Karpas-422 (cell line): ENCODE results near the gene PLA2G12A. TPM values are rescaled to one million over a fixed set of nuclear protein-coding genes. Genes with fewer than 3 reads are reported as not detected.
"Not testable (repeated sequence)": the region's sequence is repeated elsewhere in the genome, so short reads cannot be mapped to it uniquely, and the experiment has no call there.

Source experiments
- DNase-seq: peaks from one replicate; pipeline ENCODE4 v3.0.0-alpha.2; 2015
- H2AFZ ChIP-seq: fragments of 200-600 bp; sonication (generic); 2 replicates; pipeline ENCODE4 v1.6.1; 2014; ENCODE audit warnings: antibody characterized with exemption, low read length, mixed read lengths
- H3K27ac ChIP-seq: fragments of 200-600 bp; sonication (generic); 2 replicates; pipeline ENCODE4 v1.5.1; 2014; ENCODE audit warnings: mild to moderate bottlenecking, low read length, moderate library complexity
- H3K27me3 ChIP-seq: fragments of 200-600 bp; sonication (generic); 2 replicates; pipeline ENCODE4 v1.6.1; 2014; ENCODE audit warnings: low read length, mixed read lengths
- H3K36me3 ChIP-seq: fragments of 200-600 bp; sonication (generic); 2 replicates; pipeline ENCODE4 v1.6.1; 2014; ENCODE audit warnings: low read length, mixed read lengths; ENCODE audit not compliant: insufficient read depth
- H3K4me1 ChIP-seq: fragments of 200-600 bp; sonication (generic); 2 replicates; pipeline ENCODE4 v1.6.1; 2014; ENCODE audit warnings: mild to moderate bottlenecking, low read length, mixed read lengths
- H3K4me2 ChIP-seq: fragments of 200-600 bp; sonication (generic); 2 replicates; pipeline ENCODE4 v1.6.1; 2014; ENCODE audit warnings: low read length, low read depth, mild to moderate bottlenecking; ENCODE audit not compliant: poor library complexity, severe bottlenecking
- H3K4me3 ChIP-seq: fragments of 200-600 bp; sonication (generic); 2 replicates; pipeline ENCODE4 v1.5.1; 2014; ENCODE audit warnings: mild to moderate bottlenecking, antibody characterized with exemption, low read length, mixed read lengths
- H3K79me2 ChIP-seq: fragments of 200-600 bp; sonication (generic); 2 replicates; pipeline ENCODE4 v1.6.1; 2014; ENCODE audit warnings: mild to moderate bottlenecking, low read length, mixed read lengths
- H3K9ac ChIP-seq: fragments of 200-600 bp; sonication (generic); 2 replicates; pipeline ENCODE4 v1.6.0; 2014; ENCODE audit warnings: low read length
- H3K9me2 ChIP-seq: fragments of 200-600 bp; sonication (generic), shearing (Covaris generic); replicated peaks from 2 replicates; pipeline ENCODE4 v1.6.0; 2014; ENCODE audit warnings: mild to moderate bottlenecking, low read length, moderate library complexity; ENCODE audit not compliant: insufficient read depth
- H3K9me3 ChIP-seq: fragments of 300-700, 200-600 bp; sonication (generic); 2 replicates; pipeline ENCODE4 v1.6.1; 2014; ENCODE audit warnings: low read length, mixed read lengths
- H4K20me1 ChIP-seq: fragments of 200-600 bp; sonication (generic); 2 replicates; pipeline ENCODE4 v1.6.1; 2014; ENCODE audit warnings: mild to moderate bottlenecking, antibody characterized with exemption, low read length, low read depth; ENCODE audit not compliant: insufficient read depth
- total RNA-seq: library from RNA; depleted of rRNA; stranded (reverse); fragments of >200 nt; shearing (Covaris generic); gene quantifications from 2 replicates; pipeline ENCODE4 v1.2.3, GENCODE V29; 2014; ENCODE audit warnings: low replicate concordance

The PLA2G12A gene
- total RNA-seq, 1 experiment from 2014 or later = 20.6 TPM

GRCh38 chr4:109678472-109678871 lies 51.4 kb downstream of the PLA2G12A start:
- not testable (repeated sequence) for H3K4me1 ChIP-seq, H3K9me3 ChIP-seq, H3K27me3 ChIP-seq, H3K27ac ChIP-seq, DNase-seq, H3K9me2 ChIP-seq, H3K4me3 ChIP-seq, H2AFZ ChIP-seq, H4K20me1 ChIP-seq, H3K9ac ChIP-seq, H3K4me2 ChIP-seq
- peaks cover 32% of the 10 kb centered on the region for H3K79me2 ChIP-seq
- peaks cover 27% of the 10 kb centered on the region for H3K36me3 ChIP-seq

GRCh38 chr4:109676886-109677285 lies 53.0 kb downstream of the PLA2G12A start:
- Histone ChIP-seq H3K27me3 (no peaks in the 10 kb centered on the region), H3K9me2 (no peaks in the 10 kb centered on the region), H3K9me3 (peaks cover 9% of the 10 kb centered on the region), H2AFZ (no peak overlapping the region), H3K36me3 (peaks cover 39% of the 10 kb centered on the region), H3K9ac (no peak overlapping the region), H4K20me1 (no peaks in the 10 kb centered on the region), H3K4me2 (no peak overlapping the region), H3K27ac (no peak overlapping the region), H3K4me1 (no peaks in the 10 kb centered on the region), H3K4me3 (no peak overlapping the region), H3K79me2 (peaks cover 29% of the 10 kb centered on the region)
- no peak for DNase-seq

- Histone ChIP-seq H3K4me3 (no peak overlapping the region), H3K79me2 (peaks cover 38% of the 10 kb centered on the region), H3K9ac (no peak overlapping the region), H3K27me3 (no peaks in the 10 kb centered on the region), H3K27ac (no peak overlapping the region), H2AFZ (no peak overlapping the region), H3K9me2 (no peaks in the 10 kb centered on the region), H3K4me2 (no peak overlapping the region), H3K36me3 (peaks cover 48% of the 10 kb centered on the region), H3K9me3 (peaks cover 14% of the 10 kb centered on the region), H3K4me1 (no peaks in the 10 kb centered on the region), H4K20me1 (no peaks in the 10 kb centered on the region)
- DNase-seq = no peak
Measured at GRCh38 chr4:109675843-109676242, 54.0 kb downstream of the PLA2G12A start.

GRCh38 chr4:109675181-109675580 lies 54.7 kb downstream of the PLA2G12A start:
- H3K9me2 ChIP-seq = no peaks in the 10 kb centered on the region
- DNase-seq = no peak

GRCh38 chr4:109673303-109673702 lies 56.6 kb downstream of the PLA2G12A start:
- Histone ChIP-seq H3K27ac (no peak overlapping the region), H3K9me2 (no peaks in the 10 kb centered on the region), H3K27me3 (no peaks in the 10 kb centered on the region), H3K36me3 (peaks cover 71% of the 10 kb centered on the region), H3K9ac (no peak overlapping the region), H3K9me3 (peaks cover 21% of the 10 kb centered on the region), H3K79me2 (peaks cover 63% of the 10 kb centered on the region), H3K4me2 (no peak overlapping the region), H3K4me3 (no peak overlapping the region), H2AFZ (no peak overlapping the region), H3K4me1 (no peaks in the 10 kb centered on the region), H4K20me1 (no peaks in the 10 kb centered on the region)
- DNase-seq = no peak

More at GRCh38 chr4:109675181-109675580, 54.7 kb downstream of the PLA2G12A start:
- H3K36me3 ChIP-seq = peaks cover 54% of the 10 kb centered on the region
- no peaks in the 10 kb centered on the region for H3K4me1 ChIP-seq
- H3K79me2 ChIP-seq = peaks cover 45% of the 10 kb centered on the region
- no peak overlapping the region for H3K4me3 ChIP-seq
- H3K9me3 ChIP-seq = peaks cover 18% of the 10 kb centered on the region
- H4K20me1 ChIP-seq = no peaks in the 10 kb centered on the region
- H3K4me2 ChIP-seq = no peak overlapping the region
- no peak overlapping the region for H2AFZ ChIP-seq
- no peak overlapping the region for H3K9ac ChIP-seq
- H3K27ac ChIP-seq = no peak overlapping the region
- H3K27me3 ChIP-seq = no peaks in the 10 kb centered on the region

GRCh38 chr4:109672169-109672930 lies 57.5 kb downstream of the PLA2G12A start:
- DNase-seq = no peak
- no peak overlapping the region for H3K27ac ChIP-seq
- H3K4me3 ChIP-seq = no peak overlapping the region
- peaks cover 20% of the 10 kb centered on the region for H3K9me3 ChIP-seq
- peaks cover 70% of the 10 kb centered on the region for H3K36me3 ChIP-seq
- no peaks in the 10 kb centered on the region for H3K27me3 ChIP-seq
- no peak overlapping the region for H3K9ac ChIP-seq
- H2AFZ ChIP-seq = no peak overlapping the region
- no peaks in the 10 kb centered on the region for H3K9me2 ChIP-seq
- peaks cover 66% of the 10 kb centered on the region for H3K79me2 ChIP-seq
- H3K4me2 ChIP-seq = no peak overlapping the region
- H4K20me1 ChIP-seq = no peaks in the 10 kb centered on the region
- H3K4me1 ChIP-seq = no peaks in the 10 kb centered on the region

- H4K20me1 ChIP-seq = no peaks in the 10 kb centered on the region
- no peaks in the 10 kb centered on the region for H3K9me2 ChIP-seq
- no peaks in the 10 kb centered on the region for H3K4me1 ChIP-seq
- H3K36me3 ChIP-seq = peaks cover 68% of the 10 kb centered on the region
- H3K9me3 ChIP-seq = peaks cover 12% of the 10 kb centered on the region
- H3K79me2 ChIP-seq = peaks cover 66% of the 10 kb centered on the region
- H3K27me3 ChIP-seq = no peaks in the 10 kb centered on the region
- DNase-seq = no peak
- H3K4me3 ChIP-seq = no peak overlapping the region
- H3K9ac ChIP-seq = no peak overlapping the region
- H2AFZ ChIP-seq = no peak overlapping the region
- no peak overlapping the region for H3K27ac ChIP-seq
- H3K4me2 ChIP-seq = no peak overlapping the region
Measured at GRCh38 chr4:109671350-109671749, 58.5 kb downstream of the PLA2G12A start.

- H3K9me3 ChIP-seq = peaks cover 8% of the 10 kb centered on the region
- no peaks in the 10 kb centered on the region for H3K9me2 ChIP-seq
- peaks cover 13% of the 10 kb centered on the region for H3K4me1 ChIP-seq
- no peak overlapping the region for H3K4me3 ChIP-seq
- H3K36me3 ChIP-seq = peaks cover 42% of the 10 kb centered on the region
- H3K9ac ChIP-seq = no peak overlapping the region
- H3K79me2 ChIP-seq = peaks cover 59% of the 10 kb centered on the region
- DNase-seq = no peak
- no peak overlapping the region for H3K4me2 ChIP-seq
- no peaks in the 10 kb centered on the region for H4K20me1 ChIP-seq
- H3K27ac ChIP-seq = no peak overlapping the region
- no peak overlapping the region for H2AFZ ChIP-seq
- H3K27me3 ChIP-seq = no peaks in the 10 kb centered on the region
Measured at GRCh38 chr4:109665783-109666485, 63.9 kb downstream of the PLA2G12A start.
